ENCODE data around the gene R3HDML.

R3HDML gene

GRCh38 chr20:44362466-44362940 lies 25.7 kb downstream of the R3HDML start:
- TF ChIP-seq CTCF (IDR thresholded peaks at IDR 0.05; ENCODE audit: extremely low read depth, missing control alignments): no peak
- DNase-seq (ENCODE audit: low spot score): no peak

- no peak for DNase-seq (ENCODE audit: low spot score)
- TF ChIP-seq CTCF (IDR thresholded peaks at IDR 0.05; ENCODE audit: extremely low read depth, missing control alignments): no peak
These were observed 27.2 kb downstream of the R3HDML start for GRCh38 chr20:44364068-44364467.

- no peak for DNase-seq (ENCODE audit: low spot score)
- no peak for TF ChIP-seq CTCF (IDR thresholded peaks at IDR 0.05; ENCODE audit: extremely low read depth, missing control alignments)
These were observed 27.9 kb downstream of the R3HDML start for GRCh38 chr20:44364780-44365179.

GRCh38 chr20:44367746-44368145 lies 30.9 kb downstream of the R3HDML start:
- TF ChIP-seq CTCF (IDR thresholded peaks at IDR 0.05; ENCODE audit: extremely low read depth, missing control alignments): no peak

GRCh38 chr20:44370639-44371218 lies 33.9 kb downstream of the R3HDML start:
- no peak for TF ChIP-seq CTCF (IDR thresholded peaks at IDR 0.05; ENCODE audit: extremely low read depth, missing control alignments)

More at GRCh38 chr20:44367746-44368145, 30.9 kb downstream of the R3HDML start:
- no peak for DNase-seq (ENCODE audit: low spot score)

GRCh38 chr20:44382641-44383040 lies 45.8 kb downstream of the R3HDML start:
- TF ChIP-seq CTCF (IDR thresholded peaks at IDR 0.05; ENCODE audit: extremely low read depth, missing control alignments): no peak
- DNase-seq (ENCODE audit: low spot score): no peak

More at GRCh38 chr20:44370639-44371218, 33.9 kb downstream of the R3HDML start:
- no peak for DNase-seq (ENCODE audit: low spot score)

- peak; percentile 90 for TF ChIP-seq CTCF (IDR thresholded peaks at IDR 0.05; ENCODE audit: extremely low read depth, missing control alignments)
- peak; percentile 77 for DNase-seq (ENCODE audit: low spot score)
These were observed 47.7 kb downstream of the R3HDML start for GRCh38 chr20:44384423-44385027.
